Neural cell (in vitro differentiated cells): ENCODE measurements around the gene RABGAP1L. TPM values are rescaled to one million over a fixed set of nuclear protein-coding genes. Genes with fewer than 3 reads are reported as not detected.

ENCODE experiments used
- H2AFZ ChIP-seq: fragments of 200-600, 300-800 bp; sonication (generic), shearing (Covaris generic); 2 replicates; pipeline ENCODE4 v1.6.0; 2014; ENCODE audit warnings: low read depth, mild to moderate bottlenecking, antibody characterized with exemption, low read length, moderate library complexity
- H3F3A ChIP-seq: fragments of 200-600 bp; shearing (Covaris generic); 2 replicates; pipeline ENCODE4 v1.6.1; 2016; ENCODE audit warnings: mild to moderate bottlenecking, moderate library complexity, mixed read lengths, antibody characterized with exemption, low read length; ENCODE audit not compliant: insufficient read depth, poor library complexity, severe bottlenecking
- H3K27ac ChIP-seq: fragments of 200-600, 300-800 bp; sonication (generic), shearing (Covaris generic); 2 replicates; pipeline ENCODE4 v1.5.1; 2014; ENCODE audit warnings: mild to moderate bottlenecking, low read length, moderate library complexity
- H3K27me3 ChIP-seq: fragments of 300-800, 200-600 bp; sonication (generic), shearing (Covaris generic); 2 replicates; pipeline ENCODE4 v1.6.0; 2014; ENCODE audit warnings: mild to moderate bottlenecking, low read depth, low read length, moderate library complexity; ENCODE audit not compliant: insufficient read depth
- H3K36me3 ChIP-seq: fragments of 300-800, 200-600 bp; sonication (generic), shearing (Covaris generic); 2 replicates; pipeline ENCODE4 v1.5.1; 2014; ENCODE audit warnings: mild to moderate bottlenecking, antibody characterized with exemption, low read length, moderate library complexity; ENCODE audit not compliant: insufficient read depth
- H3K4me2 ChIP-seq: fragments of 300-800, 200-600 bp; sonication (generic), shearing (Covaris generic); 2 replicates; pipeline ENCODE4 v1.6.0; 2014; ENCODE audit warnings: mild to moderate bottlenecking, low read length
- H3K4me3 ChIP-seq: fragments of 300-800, 200-600 bp; sonication (generic), shearing (Covaris generic); 2 replicates; pipeline ENCODE4 v1.5.1; 2014; ENCODE audit warnings: mild to moderate bottlenecking, low read length, moderate library complexity
- H3K79me2 ChIP-seq: fragments of 200-600 bp; shearing (Covaris generic); replicated peaks from 2 replicates; pipeline ENCODE4 v1.6.0; 2014; ENCODE audit warnings: mild to moderate bottlenecking, low read length, moderate library complexity; ENCODE audit not compliant: insufficient read depth
- H3K9ac ChIP-seq: fragments of 300-800, 200-600 bp; sonication (generic), shearing (Covaris generic); 2 replicates; pipeline ENCODE4 v1.6.1; 2016; ENCODE audit warnings: mild to moderate bottlenecking, low read length, mixed read lengths
- H3K9me2 ChIP-seq: fragments of 200-600 bp; shearing (Covaris generic); 2 replicates; pipeline ENCODE4 v1.6.1; 2016; ENCODE audit warnings: mild to moderate bottlenecking, low read length, mixed read lengths; ENCODE audit not compliant: insufficient read depth
- H3K9me3 ChIP-seq: fragments of 200-600, 300-800 bp; sonication (generic), shearing (Covaris generic); 2 replicates; pipeline ENCODE4 v1.6.1; 2016; ENCODE audit warnings: mild to moderate bottlenecking, mixed run types, low read length, moderate library complexity, mixed read lengths
- H4K20me1 ChIP-seq: fragments of 200-600 bp; shearing (Covaris generic); 2 replicates; pipeline ENCODE4 v1.6.1; 2016; ENCODE audit warnings: mild to moderate bottlenecking, mixed run types; ENCODE audit not compliant: insufficient read depth
- CTCF ChIP-seq: fragments of 450-650 bp; IDR thresholded peaks from 2 replicates; pipeline ENCODE4 v1.5.1; 2014; ENCODE audit warnings: antibody characterized with exemption, mild to moderate bottlenecking, moderate library complexity; ENCODE audit not compliant: poor library complexity, severe bottlenecking
- EP300 ChIP-seq: fragments of 450-650 bp; conservative IDR thresholded peaks from 2 replicates; pipeline ENCODE4 v1.6.1; 2014; ENCODE audit warnings: antibody characterized with exemption, mild to moderate bottlenecking, moderate library complexity; ENCODE audit not compliant: poor library complexity, severe bottlenecking
- EZH2 ChIP-seq: fragments of 200-600, 300-800 bp; shearing (Covaris generic), sonication (generic); IDR thresholded peaks from 2 replicates; pipeline ENCODE4 v1.6.1; 2014; ENCODE audit warnings: antibody characterized with exemption, low read length, borderline replicate concordance, mild to moderate bottlenecking; ENCODE audit not compliant: insufficient read depth, poor library complexity, severe bottlenecking
- MXI1 ChIP-seq: fragments of 450-650 bp; conservative IDR thresholded peaks from 2 replicates; pipeline ENCODE4 v1.6.1; 2014; ENCODE audit warnings: antibody characterized with exemption, mild to moderate bottlenecking; ENCODE audit not compliant: poor library complexity, severe bottlenecking
- POLR2AphosphoS5 ChIP-seq: IDR thresholded peaks from 2 replicates; pipeline ENCODE4 v1.6.1; 2012
- RAD21 ChIP-seq: fragments of 450-650 bp; conservative IDR thresholded peaks from 2 replicates; pipeline ENCODE4 v1.6.1; 2014; ENCODE audit warnings: antibody characterized with exemption, mild to moderate bottlenecking, moderate library complexity
- SMC3 ChIP-seq: fragments of 450-650 bp; conservative IDR thresholded peaks from 2 replicates; pipeline ENCODE4 v1.6.1; 2014; ENCODE audit warnings: antibody characterized with exemption, mild to moderate bottlenecking, moderate library complexity; ENCODE audit not compliant: poor library complexity
- TAF1 ChIP-seq: IDR thresholded peaks from 2 replicates; pipeline ENCODE4 v1.6.1; 2012; ENCODE audit warnings: low read depth
- polyA plus RNA-seq: library from polyadenylated mRNA; depleted of rRNA; stranded (reverse); fragments of >200 nt; gene quantifications from 2 replicates; pipeline ENCODE4 v1.2.3, GENCODE V29; 2014
- TF ChIP-seq, protein P1 (sequence below): IDR thresholded peaks from 2 replicates; pipeline ENCODE4 v1.6.1; 2012; ENCODE audit warnings: borderline replicate concordance

Gene RABGAP1L
- polyA plus RNA-seq, 1 donor from 2014 or later: 32.2 TPM

- Histone ChIP-seq H3K36me3 (no peaks in the 10 kb centered on the region), H3F3A (no peaks in the 10 kb centered on the region), H3K9me3 (peaks cover 2% of the 10 kb centered on the region), H3K9ac (no peak overlapping the region), H4K20me1 (no peaks in the 10 kb centered on the region), H3K79me2 (no peaks in the 10 kb centered on the region), H3K27me3 (no peaks in the 10 kb centered on the region), H3K27ac (no peak overlapping the region), H2AFZ (no peak overlapping the region), H3K4me3 (no peak overlapping the region), H3K9me2 (no peaks in the 10 kb centered on the region), H3K4me2 (no peak overlapping the region)
- TF ChIP-seq EP300 (no peak), CTCF (no peak), RAD21 (no peak), EZH2 (no peak), TAF1 (no peak), POLR2AphosphoS5 (no peak), SMC3 (no peak), MXI1 (no peak)
Observed at GRCh38 chr1:174663358-174663757, 504.0 kb downstream of the RABGAP1L start.

- Histone ChIP-seq H3K9me3 (peaks cover 3% of the 10 kb centered on the region), H3K4me2 (no peak overlapping the region), H3K9me2 (no peaks in the 10 kb centered on the region), H3K9ac (no peak overlapping the region), H3K36me3 (no peaks in the 10 kb centered on the region), H4K20me1 (no peaks in the 10 kb centered on the region), H3K4me3 (no peak overlapping the region), H3F3A (no peaks in the 10 kb centered on the region), H3K27ac (no peak overlapping the region), H3K79me2 (no peaks in the 10 kb centered on the region), H2AFZ (no peak overlapping the region), H3K27me3 (no peaks in the 10 kb centered on the region)
- TF ChIP-seq SMC3 (no peak), TAF1 (no peak), EZH2 (no peak), RAD21 (no peak), MXI1 (no peak), POLR2AphosphoS5 (no peak), EP300 (no peak), CTCF (no peak)
- TF ChIP-seq, protein P1, sequence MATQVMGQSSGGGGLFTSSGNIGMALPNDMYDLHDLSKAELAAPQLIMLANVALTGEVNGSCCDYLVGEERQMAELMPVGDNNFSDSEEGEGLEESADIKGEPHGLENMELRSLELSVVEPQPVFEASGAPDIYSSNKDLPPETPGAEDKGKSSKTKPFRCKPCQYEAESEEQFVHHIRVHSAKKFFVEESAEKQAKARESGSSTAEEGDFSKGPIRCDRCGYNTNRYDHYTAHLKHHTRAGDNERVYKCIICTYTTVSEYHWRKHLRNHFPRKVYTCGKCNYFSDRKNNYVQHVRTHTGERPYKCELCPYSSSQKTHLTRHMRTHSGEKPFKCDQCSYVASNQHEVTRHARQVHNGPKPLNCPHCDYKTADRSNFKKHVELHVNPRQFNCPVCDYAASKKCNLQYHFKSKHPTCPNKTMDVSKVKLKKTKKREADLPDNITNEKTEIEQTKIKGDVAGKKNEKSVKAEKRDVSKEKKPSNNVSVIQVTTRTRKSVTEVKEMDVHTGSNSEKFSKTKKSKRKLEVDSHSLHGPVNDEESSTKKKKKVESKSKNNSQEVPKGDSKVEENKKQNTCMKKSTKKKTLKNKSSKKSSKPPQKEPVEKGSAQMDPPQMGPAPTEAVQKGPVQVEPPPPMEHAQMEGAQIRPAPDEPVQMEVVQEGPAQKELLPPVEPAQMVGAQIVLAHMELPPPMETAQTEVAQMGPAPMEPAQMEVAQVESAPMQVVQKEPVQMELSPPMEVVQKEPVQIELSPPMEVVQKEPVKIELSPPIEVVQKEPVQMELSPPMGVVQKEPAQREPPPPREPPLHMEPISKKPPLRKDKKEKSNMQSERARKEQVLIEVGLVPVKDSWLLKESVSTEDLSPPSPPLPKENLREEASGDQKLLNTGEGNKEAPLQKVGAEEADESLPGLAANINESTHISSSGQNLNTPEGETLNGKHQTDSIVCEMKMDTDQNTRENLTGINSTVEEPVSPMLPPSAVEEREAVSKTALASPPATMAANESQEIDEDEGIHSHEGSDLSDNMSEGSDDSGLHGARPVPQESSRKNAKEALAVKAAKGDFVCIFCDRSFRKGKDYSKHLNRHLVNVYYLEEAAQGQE: no peak
Observed at GRCh38 chr1:174666248-174666647, 506.9 kb downstream of the RABGAP1L start.
